ENCODE measurements around the gene MCFD2.

The MCFD2 gene

GRCh38 chr2:46887028-46887885 is 28.3 kb downstream of the MCFD2 start:
- no peak for TF ChIP-seq TEAD4 (IDR thresholded peaks at IDR 0.05)
- no peak for TF ChIP-seq EGR1 (IDR thresholded peaks at IDR 0.05)
- no peak for TF ChIP-seq REST (IDR thresholded peaks at IDR 0.05; ENCODE audit: low read depth)
- TF ChIP-seq NFIC (IDR thresholded peaks at IDR 0.05) = no peak
- TF ChIP-seq CREB1 (IDR thresholded peaks at IDR 0.05; ENCODE audit: low read depth) = no peak
- TF ChIP-seq RAD21 (IDR thresholded peaks at IDR 0.05; ENCODE audit: low read depth) = no peak
- no peak for TF ChIP-seq MAX (IDR thresholded peaks at IDR 0.05)

GRCh38 chr2:46886268-46887027 is 29.2 kb downstream of the MCFD2 start:
- TF ChIP-seq FOXM1 (IDR thresholded peaks at IDR 0.05; ENCODE audit: borderline replicate concordance, low read depth) = no peak
- TF ChIP-seq NFIC (IDR thresholded peaks at IDR 0.05) = no peak
- TF ChIP-seq RAD21 (IDR thresholded peaks at IDR 0.05; ENCODE audit: low read depth) = no peak
- TF ChIP-seq EGR1 (IDR thresholded peaks at IDR 0.05) = no peak
- no peak for TF ChIP-seq USF1 (IDR thresholded peaks at IDR 0.05)
- no peak for TF ChIP-seq YY1 (IDR thresholded peaks at IDR 0.05; ENCODE audit: low read depth)
- TF ChIP-seq TAF1 (IDR thresholded peaks at IDR 0.05; ENCODE audit: low read depth) = no peak
- no peak for TF ChIP-seq REST (IDR thresholded peaks at IDR 0.05; ENCODE audit: low read depth)
- TF ChIP-seq TEAD4 (IDR thresholded peaks at IDR 0.05) = no peak
- no peak for TF ChIP-seq ZBTB7A (IDR thresholded peaks at IDR 0.05; ENCODE audit: low read depth)
- TF ChIP-seq CREB1 (IDR thresholded peaks at IDR 0.05; ENCODE audit: low read depth) = no peak
- no peak for TF ChIP-seq EP300 (IDR thresholded peaks at IDR 0.05; ENCODE audit: borderline replicate concordance)
- TF ChIP-seq CEBPB (IDR thresholded peaks at IDR 0.05) = no peak
- TF ChIP-seq TCF12 (IDR thresholded peaks at IDR 0.05; ENCODE audit: low read depth) = no peak
- no peak for TF ChIP-seq MAX (IDR thresholded peaks at IDR 0.05)

- TF ChIP-seq USF1 (IDR thresholded peaks at IDR 0.05) (no peak), EP300 (IDR thresholded peaks at IDR 0.05; ENCODE audit: borderline replicate concordance) (no peak), TEAD4 (IDR thresholded peaks at IDR 0.05) (no peak), FOXM1 (IDR thresholded peaks at IDR 0.05; ENCODE audit: borderline replicate concordance, low read depth) (no peak), ZBTB7A (IDR thresholded peaks at IDR 0.05; ENCODE audit: low read depth) (no peak), TAF1 (IDR thresholded peaks at IDR 0.05; ENCODE audit: low read depth) (no peak), REST (IDR thresholded peaks at IDR 0.05; ENCODE audit: low read depth) (no peak), RAD21 (IDR thresholded peaks at IDR 0.05; ENCODE audit: low read depth) (no peak), TCF12 (IDR thresholded peaks at IDR 0.05; ENCODE audit: low read depth) (no peak), CEBPB (IDR thresholded peaks at IDR 0.05) (no peak), EGR1 (IDR thresholded peaks at IDR 0.05) (no peak), CREB1 (IDR thresholded peaks at IDR 0.05; ENCODE audit: low read depth) (no peak)
These were observed 30.2 kb downstream of the MCFD2 start for GRCh38 chr2:46885376-46885775.

- TF ChIP-seq EGR1 (IDR thresholded peaks at IDR 0.05) = no peak
- TF ChIP-seq FOXM1 (IDR thresholded peaks at IDR 0.05; ENCODE audit: borderline replicate concordance, low read depth) = no peak
- no peak for TF ChIP-seq ZBTB7A (IDR thresholded peaks at IDR 0.05; ENCODE audit: low read depth)
- TF ChIP-seq REST (IDR thresholded peaks at IDR 0.05; ENCODE audit: low read depth) = no peak
- no peak for TF ChIP-seq MAX (IDR thresholded peaks at IDR 0.05)
- no peak for TF ChIP-seq CEBPB (IDR thresholded peaks at IDR 0.05)
- no peak for TF ChIP-seq USF1 (IDR thresholded peaks at IDR 0.05)
- TF ChIP-seq TCF12 (IDR thresholded peaks at IDR 0.05; ENCODE audit: low read depth) = no peak
- no peak for TF ChIP-seq NFIC (IDR thresholded peaks at IDR 0.05)
- TF ChIP-seq RAD21 (IDR thresholded peaks at IDR 0.05; ENCODE audit: low read depth) = no peak
- no peak for TF ChIP-seq TAF1 (IDR thresholded peaks at IDR 0.05; ENCODE audit: low read depth)
- TF ChIP-seq TEAD4 (IDR thresholded peaks at IDR 0.05) = no peak
These were observed 36.1 kb downstream of the MCFD2 start for GRCh38 chr2:46879511-46879910.

All from Ishikawa (cell line).